HG02678 (cell line): ENCODE results near the gene BEX4.
"Not testable (repeated sequence)": the region's sequence is repeated elsewhere in the genome, so short reads cannot be mapped to it uniquely, and the experiment has no call there.

Experiments
- ATAC-seq: cut with Tn5 transposase; IDR thresholded peaks from one replicate; pipeline ENCODE4 v1.9.1; 2021; ENCODE audit warnings: mild to moderate bottlenecking, moderate library complexity; ENCODE audit not compliant: unreplicated experiment

The BEX4 gene

GRCh38 chrX:103235608-103236007 is 20.7 kb downstream of the BEX4 start:
- ATAC-seq: not testable (repeated sequence)

DNA sequence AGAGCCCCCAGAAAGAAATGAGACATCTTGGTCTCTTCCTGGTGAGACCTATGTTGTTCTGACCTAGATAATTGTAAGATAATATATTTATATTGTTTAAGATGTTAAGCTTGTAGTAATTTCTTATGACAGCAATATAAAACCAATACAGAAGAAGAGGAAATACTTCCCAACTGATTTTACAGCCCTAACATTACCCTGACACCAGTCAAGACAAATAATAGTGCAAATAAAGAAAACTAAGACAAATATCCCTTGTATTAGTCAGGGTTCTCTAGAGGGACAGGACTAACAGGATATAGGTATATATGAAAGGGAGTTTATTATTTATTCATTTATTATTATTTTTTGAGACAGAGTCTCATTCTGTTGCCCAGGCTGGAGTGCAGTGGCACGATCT is 21.4 kb downstream of the BEX4 start:
- ATAC-seq: no peak

GRCh38 chrX:103240155-103240554 is 25.2 kb downstream of the BEX4 start:
- ATAC-seq: no peak

DNA sequence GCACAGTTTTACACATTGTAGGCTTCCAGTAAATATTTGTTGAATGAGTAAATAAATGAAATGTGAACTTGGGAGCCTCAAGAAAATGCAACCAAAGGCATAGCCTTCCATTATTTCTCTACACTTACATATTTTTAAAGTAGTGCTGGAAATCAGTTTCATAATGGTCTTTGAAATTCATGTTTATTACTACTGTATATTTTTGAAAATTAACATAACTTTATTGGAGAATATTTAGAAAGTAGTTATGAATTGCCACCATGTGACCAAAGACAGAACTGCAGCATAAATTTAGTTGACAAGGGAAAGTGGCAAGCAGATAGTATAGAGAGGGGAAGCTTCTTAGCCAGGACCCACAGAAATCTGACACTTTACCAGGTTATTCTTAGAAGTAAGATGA is 33.6 kb downstream of the BEX4 start:
- no peak for ATAC-seq

DNA sequence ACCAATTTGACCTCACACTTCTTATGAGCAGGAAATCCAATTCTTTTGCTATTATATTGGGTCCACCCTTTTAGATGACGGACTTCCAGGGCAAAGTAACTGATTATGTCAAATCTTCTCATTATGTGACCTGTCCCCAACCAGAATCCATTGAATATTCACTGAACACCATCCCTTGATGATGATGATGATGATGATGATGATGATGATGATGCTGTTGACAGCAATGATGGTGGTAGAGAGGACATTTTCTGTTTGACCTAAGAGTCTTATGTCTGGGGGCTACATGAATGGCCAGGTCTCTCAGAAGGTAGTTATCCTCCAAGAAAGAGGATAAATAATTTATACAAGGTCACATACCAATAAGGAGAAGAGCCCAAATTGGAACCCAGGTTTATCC is 34.9 kb downstream of the BEX4 start:
- ATAC-seq: no peak

GRCh38 chrX:103250977-103251376 is 36.1 kb downstream of the BEX4 start:
- no peak for ATAC-seq

DNA sequence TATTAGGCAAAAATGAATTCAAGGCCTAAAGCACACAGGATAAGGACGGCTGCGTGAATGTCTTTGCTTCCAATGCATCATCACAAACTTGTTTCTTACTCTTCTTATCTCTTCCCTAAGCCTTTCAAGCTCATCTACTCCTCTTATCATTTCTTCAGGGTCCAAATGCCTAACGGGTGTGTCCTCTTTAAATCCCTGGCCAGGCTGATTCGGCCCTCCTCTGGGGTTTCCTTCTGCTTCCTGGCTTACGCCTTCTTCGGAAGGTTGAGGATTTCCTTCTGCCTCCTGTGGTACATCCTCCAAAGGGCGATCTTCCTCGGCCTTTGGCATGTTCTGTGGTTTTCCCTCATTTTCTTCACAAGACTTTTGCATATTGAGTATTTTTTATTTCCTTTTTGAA is 38.7 kb downstream of the BEX4 start:
- ATAC-seq: no peak

- ATAC-seq: peak; percentile 63
Observed at GRCh38 chrX:103254171-103254824, 39.4 kb downstream of the BEX4 start.

DNA sequence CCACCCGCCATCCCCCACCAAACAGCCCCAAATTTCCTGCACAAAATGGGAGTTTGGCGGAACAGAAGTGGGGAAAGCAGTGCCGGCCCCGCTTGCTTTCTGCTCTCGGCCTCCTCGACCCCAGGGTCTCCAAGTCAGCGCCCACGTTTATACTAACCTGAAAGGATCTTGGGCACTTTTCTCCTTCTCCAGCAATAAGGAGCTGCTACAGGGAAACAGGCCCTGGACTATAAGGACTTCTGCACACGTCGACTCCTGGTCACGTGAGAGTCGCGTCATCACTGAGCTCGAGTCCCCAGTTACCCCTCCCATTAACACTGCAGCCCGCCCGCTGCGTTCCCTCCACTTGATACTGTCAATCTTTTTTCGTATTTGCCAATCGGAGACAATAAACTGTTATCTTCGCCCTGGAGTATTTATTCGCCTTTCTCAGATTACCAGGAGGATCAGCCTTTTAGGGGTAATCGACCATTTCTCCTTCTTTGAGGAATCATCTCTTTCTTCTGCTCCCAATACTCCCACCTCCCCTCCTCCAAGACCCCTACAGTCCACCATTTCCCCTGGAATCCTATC is 40.1 kb downstream of the BEX4 start, which contains the start of gene TCEAL8:
TSS of gene TCEAL8 (minus strand) at position 235 of the 573 bp plus-strand sequence. CDS start 1,176 bp downstream, outside the sequence.
- peak; percentile 97 for ATAC-seq

GRCh38 chrX:103256651-103257050 is 41.7 kb downstream of the BEX4 start:
- no peak for ATAC-seq

- ATAC-seq: no peak
Observed at GRCh38 chrX:103258275-103258674, 43.4 kb downstream of the BEX4 start.
